Adrenal gland (tissue), 12 donors: ENCODE data around the gene RIPOR3. TPM values are rescaled to one million over a fixed set of nuclear protein-coding genes. Genes with fewer than 3 reads are reported as not detected.
"Not testable (repeated sequence)": the region's sequence is repeated elsewhere in the genome, so short reads cannot be mapped to it uniquely, and the experiment has no call there.

Experiments
- DNase-seq, 7 donors: peaks; one replicate each; pipeline ENCODE4 v3.0.0-alpha.2; 2019 to 2020
- H3K27ac ChIP-seq, 5 donors: fragments of 200-600 bp; sonication (generic) in 4 of 5; 1 replicate in 3 of 5; 2 replicates in 2 of 5; pipeline versions ENCODE4 v1.5.1 to v1.8.0; 2016 to 2020; ENCODE audit warnings: mild to moderate bottlenecking in 1 of 5
- H3K27me3 ChIP-seq: fragments of 200-600 bp; 2 replicates; pipeline ENCODE4 v1.8.0; 2021
- H3K36me3 ChIP-seq, 2 donors: fragments of 200-600 bp; replicated peaks in 1 of 2; 1 replicate in 1 of 2; 2 replicates in 1 of 2; pipeline versions ENCODE4 v1.5.1 to v1.8.0; 2018 to 2022
- H3K4me1 ChIP-seq, 2 donors: fragments of 200-600 bp; replicated peaks in 1 of 2; 1 replicate in 1 of 2; 2 replicates in 1 of 2; pipeline versions ENCODE4 v1.5.1 to v1.8.0; 2018 to 2021
- H3K4me3 ChIP-seq, 4 donors: fragments of 200-600 bp; sonication (generic) in 3 of 4; one replicate each; pipeline ENCODE4 v1.5.1; 2016 to 2018
- H3K9me3 ChIP-seq, 3 donors: fragments of 200-600 bp; sonication (generic) in 1 of 3; replicated peaks in 1 of 3; 1 replicate in 2 of 3; 2 replicates in 1 of 3; pipeline versions ENCODE4 v1.5.1 to v1.8.0; 2016 to 2021
- CTCF ChIP-seq, 6 experiments: fragments of 450-650 bp in 4 of 6; fragments of 200-600 bp in 2 of 6; sonication (generic) in 1 of 6; IDR thresholded peaks; 1 replicate in 5 of 6; 2 replicates in 1 of 6; pipeline versions ENCODE4 v1.5.1 to v1.8.0; 2016 to 2021; ENCODE audit warnings: antibody characterized with exemption in 6 of 6, mild to moderate bottlenecking in 2 of 6, moderate library complexity in 1 of 6
- POLR2A ChIP-seq, 2 donors: fragments of 450-650 bp; IDR thresholded peaks; one replicate each; pipeline ENCODE4 v1.6.1; 2017; ENCODE audit warnings: antibody characterized with exemption in 2 of 2, mild to moderate bottlenecking in 2 of 2, moderate library complexity in 1 of 2
- WGBS, 4 donors: extraction: QIAGEN DNeasy Blood & Tissue Kit in 2 of 4; methylation state at CpG; one replicate each; pipeline versions ENCODE4 v1.1.5 to v1.1.7; 2013 to 2017; 5-methylcytosine and 5-hydroxymethylcytosine counted together
- intact Hi-C, 2 donors: fragments of 100-400 bp; cut with DNase I; formaldehyde crosslinking; loops; one replicate each; pipeline versions ENCODE4 v1.14.1 to v1.15.0; 2022 to 2023
- polyA plus RNA-seq, 3 donors: library from polyadenylated mRNA; stranded (reverse); fragments of 200-250 nt in 2 of 3; fragments of 350-450 nt in 1 of 3; fragmentation: Illumina TruSeq in 1 of 3; extraction: RNeasy Lipid Tissue Mini Kit (QIAGEN cat#74804) in 1 of 3; gene quantifications; one replicate each; pipeline ENCODE4 v1.2.3, GENCODE V29; 2013 to 2014
- total RNA-seq, 9 donors: library from RNA; depleted of rRNA in 4 of 9; stranded (reverse); fragments of >200 nt in 4 of 9; fragments of 120-200 nt in 1 of 9; fragmentation: NEBNext Ultra II Directional in 1 of 9; extraction: Animal tissue kit (Norgen Biotek cat#: 25700) in 1 of 9; gene quantifications; one replicate each; pipeline versions ENCODE4 v1.1.0 to v1.2.4, GENCODE V29; 2013 to 2023
- donor health status: healthy with polysubstance abuse.
- donor health status: Bipolar disorder and iron deficiency.
- donor health status: DM: yes; HTN: yes; CAD: no.
- donor health status: DM: no; HTN: no; CAD: no.
- donor health status: DM: no; HTN: no; CAD: no.
- donor health status: DM: yes; HTN: yes; CAD: no.

Gene RIPOR3
- total and polyA plus RNA-seq, 12 donors = 3.4 to 135 (median 23.7) TPM

- Histone ChIP-seq H3K27ac (peak overlapping the region in 2 of 5 donors; percentile 22 to 71), H3K9me3 (no peaks in the 10 kb centered on the region), H3K4me1 (peaks cover 8 to 27% of the 10 kb centered on the region in 2 donors), H3K4me3 (no peak overlapping the region), H3K36me3 (no peaks in the 10 kb centered on the region), H3K27me3 (no peaks in the 10 kb centered on the region)
- intact Hi-C loops = no loop called here
- TF ChIP-seq POLR2A (IDR thresholded peaks at IDR 0.05) = no peak
- no peak for TF ChIP-seq CTCF (IDR thresholded peaks at IDR 0.05)
- DNase-seq = peak in 4 of 7 donors; percentile 25 to 44 (median 32)
- WGBS, 4 donors = 23 to 42% (median 34%) methylated on average over 6 to 8 of the region's 8 CpGs
Observed at GRCh38 chr20:50678169-50678898, 13.0 kb downstream of the RIPOR3 start.

- Histone ChIP-seq H3K27ac (peak overlapping the region in 2 of 5 donors; percentile 54 to 78), H3K4me3 (no peak overlapping the region), H3K27me3 (no peaks in the 10 kb centered on the region), H3K9me3 (no peaks in the 10 kb centered on the region), H3K36me3 (no peaks in the 10 kb centered on the region), H3K4me1 (peaks cover 8 to 27% of the 10 kb centered on the region in 2 donors)
- no peak for TF ChIP-seq POLR2A (IDR thresholded peaks at IDR 0.05)
- no peak for TF ChIP-seq CTCF (IDR thresholded peaks at IDR 0.05)
- whole genome bisulfite sequencing, 4 donors = 93 to 97% (median 96%) methylated on average over 4 of the region's 4 CpGs
- intact Hi-C loops = no loop called here
- no peak for DNase-seq
Observed at GRCh38 chr20:50676858-50677257, 14.5 kb downstream of the RIPOR3 start.

GRCh38 chr20:50676377-50676731 is 15.0 kb downstream of the RIPOR3 start:
- H3K9me3 ChIP-seq, H3K27me3 ChIP-seq, H3K36me3 ChIP-seq, DNase-seq, H3K4me3 ChIP-seq, intact Hi-C loops: not testable (repeated sequence)
- H3K27ac ChIP-seq = peak overlapping the region in 3 of 5 donors; percentile 43 to 86 (median 54)
- 60 to 82% (median 78%) methylated on average over 3 of the region's 3 CpGs for WGBS, 4 donors
- peaks cover 8 to 27% of the 10 kb centered on the region in 2 donors for H3K4me1 ChIP-seq

- no peaks in the 10 kb centered on the region for H3K36me3 ChIP-seq
- H3K9me3 ChIP-seq = no peaks in the 10 kb centered on the region
- peak in 6 of 7 donors; percentile 38 to 83 (median 63) for DNase-seq
- no peak for TF ChIP-seq POLR2A (IDR thresholded peaks at IDR 0.05)
- no peak for TF ChIP-seq CTCF (IDR thresholded peaks at IDR 0.05)
- peak overlapping the region in 4 of 5 donors; percentile 37 to 86 (median 48) for H3K27ac ChIP-seq
- no peak overlapping the region for H3K4me3 ChIP-seq
- H3K4me1 ChIP-seq = peaks cover 8 to 27% of the 10 kb centered on the region in 2 donors
- intact Hi-C loops = no loop called here
- 49 to 66% (median 59%) methylated on average over 9 to 13 of the region's 13 CpGs for WGBS, 4 donors
- H3K27me3 ChIP-seq = no peaks in the 10 kb centered on the region
Observed at GRCh38 chr20:50675671-50676376, 15.5 kb downstream of the RIPOR3 start.
